ENCODE measurements around the gene TREX2.

TREX2 gene

GRCh38 chrX:153433161-153433680 is 12.6 kb downstream of the TREX2 start:
- no peak for DNase-seq

- no peak for DNase-seq
These were observed 15.1 kb downstream of the TREX2 start for GRCh38 chrX:153430796-153431195.

GRCh38 chrX:153426204-153426603 is 19.7 kb downstream of the TREX2 start:
- no peak for DNase-seq

GRCh38 chrX:153423652-153424051 is 22.2 kb downstream of the TREX2 start:
- DNase-seq = no peak

- DNase-seq = no peak
These were observed 24.0 kb downstream of the TREX2 start for GRCh38 chrX:153421856-153422255.

GRCh38 chrX:153420851-153421599 is 24.8 kb downstream of the TREX2 start:
- DNase-seq = no peak

GRCh38 chrX:153417637-153418036 is 28.2 kb downstream of the TREX2 start:
- DNase-seq = no peak

- DNase-seq = no peak
These were observed 28.9 kb downstream of the TREX2 start for GRCh38 chrX:153416781-153417450.

- DNase-seq = no peak
These were observed 30.9 kb downstream of the TREX2 start for GRCh38 chrX:153414856-153415510.

- no peak for DNase-seq
These were observed 32.1 kb downstream of the TREX2 start for GRCh38 chrX:153413731-153414130.

GRCh38 chrX:153412746-153413720 is 32.8 kb downstream of the TREX2 start:
- no peak for DNase-seq

- DNase-seq = no peak
These were observed 33.8 kb downstream of the TREX2 start for GRCh38 chrX:153411988-153412574.

- peak; percentile 13 for DNase-seq
These were observed 34.4 kb downstream of the TREX2 start, which contains the start of gene ZFP92 for GRCh38 chrX:153411255-153411987. TSS of gene ZFP92 (plus strand) at chrX:153411472. CDS start at chrX:153418323, 6,851 bp downstream.

GRCh38 chrX:153410888-153411254 is 35.0 kb downstream of the TREX2 start:
- no peak for DNase-seq

GRCh38 chrX:153410373-153410772 is 35.5 kb downstream of the TREX2 start:
- DNase-seq = no peak

- no peak for DNase-seq
These were observed 36.3 kb downstream of the TREX2 start for GRCh38 chrX:153409414-153410101.

GRCh38 chrX:153408871-153409351 is 36.9 kb downstream of the TREX2 start:
- DNase-seq = no peak

- DNase-seq = no peak
These were observed 37.6 kb downstream of the TREX2 start for GRCh38 chrX:153408221-153408721.

- DNase-seq = no peak
These were observed 38.1 kb downstream of the TREX2 start for GRCh38 chrX:153407736-153408135.

GRCh38 chrX:153406903-153407302 is 39.0 kb downstream of the TREX2 start:
- DNase-seq = no peak

All from activated T-cell treated with anti-CD3 and anti-CD28 coated beads for 4 hours (primary cell).